GM18858 (cell line): Measurements from ENCODE around the gene SFRP5.
A peak's percentile ranks its signal among the peaks of the same experiment; 100 is the strongest.

Source experiments
- ATAC-seq: cut with Tn5 transposase; IDR thresholded peaks from one replicate; pipeline ENCODE4 v1.9.1; 2021; ENCODE audit not compliant: unreplicated experiment

Gene SFRP5

GRCh38 chr10:97743169-97743943 is 28.4 kb downstream of the SFRP5 start:
- ATAC-seq: no peak

DNA sequence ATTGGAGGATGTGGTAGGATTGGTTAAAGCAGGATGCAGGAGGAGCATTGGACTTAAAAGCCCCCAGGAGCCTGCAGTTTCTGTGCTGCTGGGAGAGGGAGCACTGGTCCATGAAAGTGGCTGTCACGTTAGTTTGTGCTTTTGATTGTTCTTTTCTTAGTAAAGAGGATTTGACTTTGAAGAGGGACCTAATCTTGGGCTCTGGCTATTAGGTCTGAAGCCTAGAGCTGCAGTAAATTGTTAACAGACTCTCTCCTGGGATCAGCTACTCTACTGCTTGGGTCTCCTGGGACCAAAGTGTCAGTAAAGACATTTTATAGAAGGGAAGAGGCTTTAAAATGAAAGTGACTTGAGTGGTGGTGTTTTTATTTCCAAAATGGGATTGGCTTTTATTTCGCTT is 31.2 kb downstream of the SFRP5 start:
- ATAC-seq: no peak

DNA sequence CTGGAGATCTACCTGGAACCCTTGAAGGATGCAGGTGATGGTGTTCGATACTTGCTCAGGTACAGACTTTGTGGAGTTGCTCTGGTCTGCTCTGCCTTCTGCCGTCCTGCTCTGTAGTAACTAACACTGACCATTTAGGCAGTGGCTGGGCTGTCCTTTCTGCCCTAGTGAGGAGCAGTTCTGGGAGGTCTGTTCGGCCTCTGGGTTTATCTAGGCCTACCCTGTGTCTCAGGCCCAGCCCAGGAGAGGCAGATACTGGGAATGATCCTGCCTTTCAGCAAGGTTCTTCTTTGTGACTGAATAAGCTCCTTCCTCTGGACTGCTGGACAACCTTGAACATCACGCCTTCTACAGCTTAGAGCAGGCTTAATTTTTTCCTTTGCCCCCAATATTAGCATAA is 33.2 kb downstream of the SFRP5 start:
- ATAC-seq: no peak

GRCh38 chr10:97737770-97738265 is 34.0 kb downstream of the SFRP5 start:
- no peak for ATAC-seq

DNA sequence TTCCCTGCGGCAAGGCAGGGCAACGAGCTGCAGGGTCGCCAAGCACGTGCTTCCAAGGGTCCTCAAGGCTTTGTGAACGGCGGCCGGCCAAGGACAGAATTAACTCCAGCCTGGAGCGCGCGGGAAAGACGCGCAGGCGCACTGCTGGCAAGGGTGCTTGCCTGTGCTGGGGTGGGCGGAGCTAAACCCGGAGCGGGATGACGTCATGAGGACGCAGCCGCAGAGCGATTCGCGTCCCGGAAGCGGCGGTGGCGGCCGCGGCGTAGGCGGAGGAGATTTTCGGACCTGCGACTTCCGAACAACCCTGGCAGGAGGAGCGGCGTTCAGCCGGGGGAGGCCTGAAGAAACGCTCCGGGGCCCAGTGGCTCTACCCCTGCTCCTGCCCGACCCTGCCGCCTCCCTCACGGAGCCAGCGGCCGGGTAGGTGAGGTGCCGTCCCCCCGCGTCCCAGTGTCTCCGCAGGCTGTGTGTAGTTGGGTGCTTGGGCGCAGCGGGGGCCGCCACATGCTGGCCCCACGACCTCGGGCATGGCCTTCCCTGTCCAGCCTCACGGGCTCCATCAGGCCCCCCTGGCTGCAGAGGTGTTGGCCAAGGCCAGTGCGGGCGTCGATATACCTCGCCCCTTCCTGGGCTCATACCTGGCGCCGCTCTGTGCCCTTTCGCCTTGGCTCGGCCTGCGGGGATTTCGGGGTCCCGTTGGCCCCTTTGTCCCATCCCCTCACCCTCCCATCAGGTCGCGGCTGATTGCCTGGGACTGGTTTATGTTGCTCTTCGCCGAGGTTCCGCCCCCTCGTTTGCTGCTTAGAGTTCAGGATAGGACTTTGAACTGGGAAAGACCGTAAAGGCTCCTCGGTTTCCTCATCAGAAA is 34.7 kb downstream of the SFRP5 start, which contains the start of gene ZFYVE27:
TSS of gene ZFYVE27 (plus strand) at position 227 of the 868 bp plus-strand sequence. CDS start 1,350 bp downstream, outside the sequence.
- ATAC-seq: peak; percentile 62

- peak; percentile 15 for ATAC-seq
Measured at GRCh38 chr10:97736403-97736901, 35.3 kb downstream of the SFRP5 start.

DNA sequence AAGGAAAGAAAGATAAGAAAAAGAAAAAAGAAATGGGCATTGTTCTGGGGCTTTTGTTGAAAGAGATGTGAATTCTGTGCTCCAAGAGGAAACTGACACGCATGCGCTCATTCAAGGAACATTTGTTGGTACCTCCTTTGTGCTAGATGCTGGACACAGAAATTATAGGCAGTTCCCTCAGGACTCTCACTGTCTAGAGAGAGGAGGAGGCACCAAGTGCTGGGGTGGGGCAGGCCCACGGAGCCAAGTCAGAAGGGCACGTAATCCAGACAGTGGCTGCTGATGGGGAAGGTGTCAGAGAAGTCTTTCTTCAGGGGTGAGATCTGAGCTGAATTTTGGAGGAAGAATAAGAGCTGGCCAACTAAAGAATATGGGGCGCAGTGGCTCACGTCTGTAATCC is 37.8 kb downstream of the SFRP5 start:
- ATAC-seq: no peak

DNA sequence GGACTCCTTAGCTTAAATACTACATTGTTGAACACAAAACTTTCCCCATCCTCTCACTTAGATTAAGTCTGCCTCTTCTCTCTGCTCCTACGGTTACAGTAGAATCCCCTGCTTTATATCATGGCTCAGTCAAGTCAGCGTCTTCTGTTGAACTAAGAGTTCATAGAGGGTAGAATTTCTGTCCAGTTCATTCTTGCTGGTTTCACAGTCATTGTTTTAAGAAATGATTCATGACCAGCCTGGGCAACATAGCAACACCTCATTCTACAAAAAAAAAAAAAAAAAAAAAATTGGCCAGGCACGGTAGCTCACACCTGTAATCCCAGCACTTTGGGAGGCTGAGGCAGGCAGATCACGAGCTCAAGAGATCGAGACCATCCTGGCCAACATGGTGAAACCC is 38.5 kb downstream of the SFRP5 start:
- no peak for ATAC-seq

- ATAC-seq: no peak
Measured at GRCh38 chr10:97732052-97732359, 39.8 kb downstream of the SFRP5 start.

- ATAC-seq: no peak
Measured at GRCh38 chr10:97731346-97732051, 40.3 kb downstream of the SFRP5 start.

- ATAC-seq: no peak
Measured at GRCh38 chr10:97729014-97729413, 42.8 kb downstream of the SFRP5 start.

- no peak for ATAC-seq
Measured at GRCh38 chr10:97726636-97727178, 45.1 kb downstream of the SFRP5 start.

GRCh38 chr10:97724341-97724941 is 47.4 kb downstream of the SFRP5 start:
- ATAC-seq: no peak

GRCh38 chr10:97723001-97723400 is 48.8 kb downstream of the SFRP5 start:
- ATAC-seq: no peak

DNA sequence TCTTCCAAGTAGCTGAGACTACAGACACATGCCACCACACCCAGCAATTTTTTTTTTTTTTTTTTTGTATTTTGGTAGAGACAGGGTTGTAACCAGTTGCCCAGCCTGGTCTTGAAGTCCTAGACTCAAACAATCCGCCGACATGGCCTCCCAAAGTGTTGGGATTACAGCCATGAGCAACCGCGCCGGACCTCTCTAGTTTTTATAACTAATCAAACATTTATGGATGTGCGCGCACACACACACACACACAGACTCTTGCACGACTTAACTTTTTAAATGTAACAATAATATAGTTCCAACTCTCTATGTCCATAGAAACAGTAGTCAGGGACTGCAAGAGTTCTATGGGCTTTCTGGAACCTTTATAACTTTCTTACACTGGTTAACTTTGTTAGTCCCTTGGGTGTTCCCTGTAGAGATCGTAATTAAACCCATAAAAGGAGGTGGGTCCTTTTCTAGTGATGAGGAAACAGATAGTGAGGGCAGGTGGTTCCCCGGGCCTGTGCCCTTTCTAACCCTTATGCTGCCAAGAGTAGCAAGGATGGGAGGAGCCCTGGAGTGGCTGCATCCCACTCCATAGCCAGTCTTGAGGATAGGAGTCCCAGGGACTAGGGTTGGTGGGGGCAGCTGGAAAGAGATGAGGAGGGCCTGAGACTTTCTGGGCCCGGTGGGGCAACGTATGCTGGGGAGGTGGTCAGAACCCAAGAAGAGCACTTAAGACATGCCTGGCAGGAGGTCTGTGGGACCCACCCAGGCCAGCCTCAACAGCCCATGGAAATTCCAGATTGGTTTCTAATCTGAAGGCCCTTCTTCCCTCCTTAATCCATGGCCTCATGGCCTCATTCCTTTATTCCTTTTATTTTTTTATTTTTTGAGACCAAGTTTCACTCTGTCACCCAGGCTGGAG is 49.7 kb downstream of the SFRP5 start:
- no peak for ATAC-seq

GRCh38 chr10:97719602-97720001 is 52.2 kb downstream of the SFRP5 start:
- no peak for ATAC-seq

GRCh38 chr10:97718659-97719142 is 53.1 kb downstream of the SFRP5 start:
- ATAC-seq: no peak

- no peak for ATAC-seq
Measured at GRCh38 chr10:97718178-97718577, 53.6 kb downstream of the SFRP5 start.

GRCh38 chr10:97717627-97718026 is 54.2 kb downstream of the SFRP5 start:
- no peak for ATAC-seq
